GM10266 (cell line): ENCODE measurements around the gene GAS7.
"Not testable (repeated sequence)": the region's sequence is repeated elsewhere in the genome, so short reads cannot be mapped to it uniquely, and the experiment has no call there.

Experiments
- DNase-seq: peaks from one replicate; pipeline ENCODE4 v3.0.0; 2012; ENCODE audit errors: extremely low spot score
- TF ChIP-seq, protein P1 (sequence below): IDR thresholded peaks from 2 replicates; pipeline ENCODE4 v1.5.1; 2012; ENCODE audit warnings: mild to moderate bottlenecking, low read depth; ENCODE audit not compliant: control insufficient read depth, insufficient read depth; ENCODE audit errors: missing control alignments

GAS7 gene

DNA sequence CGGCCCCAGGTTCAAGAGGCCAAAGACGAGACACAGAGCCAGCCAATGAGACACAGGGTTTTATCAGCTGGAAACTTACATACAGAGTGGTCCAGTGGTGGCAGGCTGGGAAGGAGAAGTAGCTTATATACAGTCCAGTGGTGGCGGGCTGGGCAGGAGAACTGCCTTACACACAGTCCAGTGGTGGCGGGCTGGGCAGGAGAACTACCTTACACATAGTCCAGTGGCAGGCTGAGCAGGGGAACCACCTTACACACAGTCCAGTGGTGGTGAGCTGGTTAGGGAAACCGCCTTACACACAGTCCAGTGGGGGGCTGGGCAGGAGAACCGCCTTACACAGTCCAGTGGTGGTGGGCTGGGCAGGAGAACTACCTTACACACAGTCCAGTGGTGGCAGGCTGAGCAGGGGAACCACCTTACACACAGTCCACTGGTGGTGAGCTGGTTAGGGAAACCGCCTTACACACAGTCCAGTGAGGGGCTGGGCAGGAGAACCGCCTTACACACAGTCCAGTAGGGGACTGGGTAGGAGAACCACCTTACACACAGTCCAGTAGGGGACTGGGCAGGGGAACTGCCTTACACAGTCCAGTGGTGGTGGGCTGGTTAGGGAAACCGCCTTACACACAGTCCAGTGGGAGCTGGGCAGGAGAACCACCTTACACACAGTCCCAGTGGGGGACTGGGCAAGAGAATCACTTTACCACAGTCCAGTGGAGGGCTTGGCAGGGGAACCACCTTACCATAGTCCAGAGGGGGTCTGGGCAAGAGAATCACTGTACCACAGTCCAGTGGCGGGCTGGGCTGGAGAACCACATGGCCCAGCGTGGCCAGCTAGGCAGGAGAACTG lies 90.9 kb downstream of the GAS7 start:
- TF ChIP-seq, protein P1, sequence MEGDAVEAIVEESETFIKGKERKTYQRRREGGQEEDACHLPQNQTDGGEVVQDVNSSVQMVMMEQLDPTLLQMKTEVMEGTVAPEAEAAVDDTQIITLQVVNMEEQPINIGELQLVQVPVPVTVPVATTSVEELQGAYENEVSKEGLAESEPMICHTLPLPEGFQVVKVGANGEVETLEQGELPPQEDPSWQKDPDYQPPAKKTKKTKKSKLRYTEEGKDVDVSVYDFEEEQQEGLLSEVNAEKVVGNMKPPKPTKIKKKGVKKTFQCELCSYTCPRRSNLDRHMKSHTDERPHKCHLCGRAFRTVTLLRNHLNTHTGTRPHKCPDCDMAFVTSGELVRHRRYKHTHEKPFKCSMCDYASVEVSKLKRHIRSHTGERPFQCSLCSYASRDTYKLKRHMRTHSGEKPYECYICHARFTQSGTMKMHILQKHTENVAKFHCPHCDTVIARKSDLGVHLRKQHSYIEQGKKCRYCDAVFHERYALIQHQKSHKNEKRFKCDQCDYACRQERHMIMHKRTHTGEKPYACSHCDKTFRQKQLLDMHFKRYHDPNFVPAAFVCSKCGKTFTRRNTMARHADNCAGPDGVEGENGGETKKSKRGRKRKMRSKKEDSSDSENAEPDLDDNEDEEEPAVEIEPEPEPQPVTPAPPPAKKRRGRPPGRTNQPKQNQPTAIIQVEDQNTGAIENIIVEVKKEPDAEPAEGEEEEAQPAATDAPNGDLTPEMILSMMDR = no peak
- DNase-seq = no peak

DNA sequence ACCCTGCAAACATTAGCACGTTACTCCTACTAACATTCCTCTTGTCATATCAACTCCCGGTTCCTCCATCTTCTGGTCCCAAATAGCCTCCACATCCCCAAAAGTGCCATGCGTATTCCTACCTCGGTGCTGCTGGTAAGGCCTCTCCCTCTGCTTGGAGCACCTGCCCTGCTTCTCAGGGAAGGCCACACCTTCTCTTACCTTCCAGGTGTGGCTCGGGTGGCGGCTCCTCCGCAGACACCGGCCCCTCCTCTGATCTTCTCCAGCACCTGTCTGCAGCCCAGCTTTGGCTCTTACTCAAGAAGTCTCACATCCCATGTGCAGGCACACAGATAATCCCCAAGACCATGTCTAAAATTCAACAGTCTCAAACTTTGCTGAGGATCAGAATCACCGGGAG lies 92.3 kb downstream of the GAS7 start:
- TF ChIP-seq, protein P1 = no peak
- DNase-seq = no peak

DNA sequence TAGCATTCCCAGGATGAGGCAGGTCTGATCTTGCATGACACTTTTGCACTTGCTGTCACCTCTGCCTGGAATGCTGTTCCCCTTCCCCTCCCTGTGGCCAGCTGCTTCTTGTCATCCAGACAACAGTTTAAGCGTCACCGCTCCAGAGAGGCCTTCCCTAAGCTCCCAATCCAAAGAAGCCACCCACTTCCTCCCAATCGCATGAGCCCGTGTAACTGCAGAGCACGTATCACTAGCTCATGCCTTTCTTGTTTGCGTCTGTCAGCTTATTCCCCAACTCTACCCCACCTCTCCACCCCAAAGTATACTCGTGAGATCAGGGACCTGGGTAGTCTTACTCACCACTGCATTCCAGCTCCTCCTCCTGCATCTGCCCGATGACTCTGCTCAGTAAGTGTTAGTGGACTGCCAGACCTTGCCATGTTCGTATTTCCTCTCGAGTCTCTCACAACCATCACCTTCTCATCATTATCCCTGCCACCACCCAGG lies 92.8 kb downstream of the GAS7 start:
- no peak for DNase-seq
- TF ChIP-seq, protein P1 = no peak

DNA sequence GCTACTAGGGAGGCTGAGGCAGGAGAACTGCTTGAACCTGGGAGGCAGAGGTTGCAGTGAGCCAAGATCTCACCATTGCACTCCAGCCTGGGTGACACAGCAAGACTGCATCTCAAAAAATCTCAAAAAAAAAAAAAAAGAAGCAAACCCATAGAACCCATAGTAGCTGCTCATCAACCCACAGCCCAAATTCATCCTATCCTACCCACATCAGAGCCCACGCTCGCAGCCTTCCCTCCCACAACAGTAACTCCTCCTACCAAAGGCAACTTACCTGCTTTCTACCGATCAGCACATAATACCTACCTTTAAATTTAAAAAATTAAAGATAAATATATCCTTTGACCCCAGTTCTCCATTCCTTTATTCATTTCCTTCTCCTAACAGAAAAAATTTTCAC lies 94.7 kb downstream of the GAS7 start:
- no peak for DNase-seq

DNA sequence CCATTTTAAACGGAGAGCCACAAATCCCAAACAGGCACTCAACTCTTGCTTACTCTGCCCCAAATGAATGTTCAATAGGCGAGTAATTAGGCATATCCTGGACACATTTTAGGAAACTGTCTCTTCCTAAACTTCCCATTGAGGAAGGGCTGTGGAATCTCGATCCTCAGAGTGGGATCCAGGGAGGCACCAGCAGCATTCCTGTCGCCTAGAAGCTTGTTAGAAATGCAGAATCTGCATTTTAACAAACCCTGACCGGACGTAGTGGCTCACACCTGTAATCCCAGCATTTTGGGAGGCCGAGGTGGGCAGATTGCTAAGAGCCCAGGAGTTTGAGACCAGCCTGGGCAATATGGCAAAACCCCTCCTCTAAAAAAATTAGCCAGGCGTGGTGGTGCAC lies 95.6 kb downstream of the GAS7 start:
- no peak for DNase-seq
- TF ChIP-seq, protein P1 = no peak

More for the DNA sequence above, 94.7 kb downstream of the GAS7 start:
- TF ChIP-seq, protein P1 = no peak

DNA sequence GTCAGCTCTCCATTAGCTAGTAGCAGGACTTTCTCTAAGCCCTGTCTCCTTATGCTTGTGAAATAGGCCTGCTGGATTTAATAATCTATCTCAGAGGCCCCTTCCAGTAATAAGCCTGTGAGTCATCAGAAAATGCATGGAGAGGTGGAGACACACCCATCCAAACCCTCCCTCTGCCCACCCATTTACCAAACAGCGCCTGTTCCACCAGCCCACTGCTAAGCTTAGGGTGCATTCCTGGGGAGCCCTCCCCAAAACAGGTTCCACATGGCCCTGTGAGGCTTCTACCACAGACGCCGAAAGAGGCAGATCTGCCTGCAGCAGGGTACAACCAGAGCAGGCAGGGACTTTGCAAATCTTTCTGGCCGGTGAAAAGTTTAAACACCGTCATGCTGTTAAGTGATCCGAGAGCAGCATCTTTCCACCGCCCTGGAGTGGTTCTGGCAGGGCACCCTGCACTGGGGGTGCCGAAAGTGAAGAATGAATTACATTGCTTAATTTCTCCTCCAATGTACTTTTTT lies 99.3 kb downstream of the GAS7 start:
- TF ChIP-seq, protein P1 = no peak
- no peak for DNase-seq

DNA sequence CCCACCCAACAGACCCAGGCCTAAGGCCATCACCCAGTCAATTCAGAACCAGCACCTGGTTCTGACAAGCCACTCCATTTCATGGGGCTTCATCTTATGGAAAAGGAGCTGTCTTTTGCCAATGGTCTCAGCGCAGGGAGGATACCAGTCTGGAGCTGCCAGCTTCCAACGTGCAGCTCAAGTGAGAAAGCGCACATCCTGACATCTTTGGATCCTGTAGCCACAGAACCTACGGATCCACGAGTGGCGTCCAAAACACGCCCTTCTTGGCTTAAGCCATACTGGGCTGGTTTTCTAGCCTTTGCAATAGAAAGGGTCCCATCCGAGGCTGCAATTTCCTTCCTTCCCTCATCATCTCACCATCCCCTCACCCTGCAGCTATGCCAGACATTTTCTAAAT lies 101.8 kb downstream of the GAS7 start:
- DNase-seq = no peak

DNA sequence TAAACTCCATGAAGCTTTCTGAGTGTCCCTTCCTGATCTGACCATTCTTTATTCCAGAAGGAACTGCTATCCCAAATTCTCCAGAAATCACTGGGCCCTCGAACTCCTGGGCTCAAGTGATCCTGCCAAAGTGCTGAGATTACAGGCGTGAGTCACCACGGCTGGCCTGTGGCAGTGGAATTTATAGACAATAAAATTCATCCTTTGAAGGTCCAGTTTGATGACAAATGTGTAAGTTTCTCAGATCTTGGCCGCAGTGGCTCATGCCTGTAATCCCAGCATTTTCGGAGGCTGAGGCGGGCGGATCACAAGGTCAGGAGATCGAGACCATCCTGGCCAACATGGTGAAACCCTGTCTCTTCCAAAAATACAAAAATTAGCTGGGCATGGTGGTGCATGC lies 103.1 kb downstream of the GAS7 start:
- not testable (repeated sequence) for DNase-seq

More for the DNA sequence above, 101.8 kb downstream of the GAS7 start:
- TF ChIP-seq, protein P1 = no peak
